Thymus (tissue), 14 donors: ENCODE results near the gene WNK2. TPM values are rescaled to one million over a fixed set of nuclear protein-coding genes. Genes with fewer than 3 reads are reported as not detected.

Experiments used
- DNase-seq, 9 donors: peaks; one replicate each; pipeline ENCODE4 v3.0.0-alpha.2; 2013; ENCODE audit warnings: low spot score in 9 of 9, low read depth in 6 of 9, missing footprints in 1 of 9
- H3K27ac ChIP-seq, 2 donors: one replicate each; pipeline ENCODE4 v1.5.1; 2013; ENCODE audit warnings: control low read depth in 1 of 2, low read depth in 1 of 2, low read length in 1 of 2, mild to moderate bottlenecking in 1 of 2, moderate library complexity in 1 of 2
- H3K27me3 ChIP-seq, 2 donors: one replicate each; pipeline ENCODE4 v1.5.1; 2013; ENCODE audit warnings: low read length in 1 of 2; ENCODE audit not compliant: control insufficient read depth in 2 of 2, insufficient read depth in 1 of 2
- H3K36me3 ChIP-seq, 2 donors: one replicate each; pipeline ENCODE4 v1.5.1; 2013; ENCODE audit warnings: low read length in 1 of 2, mild to moderate bottlenecking in 1 of 2, moderate library complexity in 1 of 2; ENCODE audit not compliant: control insufficient read depth in 2 of 2, insufficient read depth in 2 of 2
- H3K4me1 ChIP-seq, 2 donors: one replicate each; pipeline ENCODE4 v1.5.1; 2013; ENCODE audit warnings: low read length in 2 of 2; ENCODE audit not compliant: control insufficient read depth in 2 of 2, insufficient read depth in 2 of 2
- H3K4me3 ChIP-seq, 2 donors: one replicate each; pipeline ENCODE4 v1.5.1; 2013; ENCODE audit warnings: low read length in 2 of 2, control low read depth in 1 of 2, mild to moderate bottlenecking in 1 of 2
- H3K9me3 ChIP-seq, 2 donors: one replicate each; pipeline ENCODE4 v1.5.1; 2013; ENCODE audit warnings: low read length in 1 of 2, mild to moderate bottlenecking in 1 of 2; ENCODE audit not compliant: control insufficient read depth in 2 of 2, insufficient read depth in 1 of 2
- WGBS: extraction: QIAGEN DNeasy Blood & Tissue Kit; methylation state at CpG from one replicate; pipeline ENCODE4 v1.1.7; 2013; 5-methylcytosine and 5-hydroxymethylcytosine counted together
- long read RNA-seq, 10 donors: transcript quantifications; one replicate each; lab custom pipeline, GENCODE V29; 2026
- polyA plus RNA-seq: library from polyadenylated mRNA; stranded (reverse); fragments of 200-250 nt; gene quantifications from one replicate; pipeline ENCODE4 v1.2.3, GENCODE V29; 2013
- total RNA-seq: library from RNA; stranded (reverse); fragments of 120-200 nt; gene quantifications from one replicate; pipeline ENCODE4 v1.2.4, GENCODE V29; 2013
- donor health status: healthy.

Gene WNK2
- total RNA-seq (12.5 TPM), polyA plus RNA-seq (9.1 TPM)
- long read RNA-seq, donor 1 = 0 reads
- long read RNA-seq, donor 2 = 0 reads
- long read RNA-seq, donor 3, partial matches to known transcripts = 0 of 1 reads
- long read RNA-seq, donor 3, other reads (novel, unspliced or antisense) = 0 of 1 reads
- long read RNA-seq, donor 4, partial matches to known transcripts = 0 of 2 reads
- long read RNA-seq, donor 4, other reads (novel, unspliced or antisense) = 0 of 2 reads
- long read RNA-seq, donor 5, partial matches to known transcripts = 0 of 1 reads
- long read RNA-seq, donor 5, other reads (novel, unspliced or antisense) = 0 of 1 reads
- long read RNA-seq, donor 6, partial matches to known transcripts = 0 of 1 reads
- long read RNA-seq, donor 6, other reads (novel, unspliced or antisense) = 0 of 1 reads
- long read RNA-seq, donor 7 = 0 reads
- long read RNA-seq, donor 8 = 0 reads
- long read RNA-seq, donor 9, partial matches to known transcripts = 0 of 2 reads
- long read RNA-seq, donor 9, other reads (novel, unspliced or antisense) = 0 of 2 reads
- long read RNA-seq, donor 10 = 0 reads

DNA sequence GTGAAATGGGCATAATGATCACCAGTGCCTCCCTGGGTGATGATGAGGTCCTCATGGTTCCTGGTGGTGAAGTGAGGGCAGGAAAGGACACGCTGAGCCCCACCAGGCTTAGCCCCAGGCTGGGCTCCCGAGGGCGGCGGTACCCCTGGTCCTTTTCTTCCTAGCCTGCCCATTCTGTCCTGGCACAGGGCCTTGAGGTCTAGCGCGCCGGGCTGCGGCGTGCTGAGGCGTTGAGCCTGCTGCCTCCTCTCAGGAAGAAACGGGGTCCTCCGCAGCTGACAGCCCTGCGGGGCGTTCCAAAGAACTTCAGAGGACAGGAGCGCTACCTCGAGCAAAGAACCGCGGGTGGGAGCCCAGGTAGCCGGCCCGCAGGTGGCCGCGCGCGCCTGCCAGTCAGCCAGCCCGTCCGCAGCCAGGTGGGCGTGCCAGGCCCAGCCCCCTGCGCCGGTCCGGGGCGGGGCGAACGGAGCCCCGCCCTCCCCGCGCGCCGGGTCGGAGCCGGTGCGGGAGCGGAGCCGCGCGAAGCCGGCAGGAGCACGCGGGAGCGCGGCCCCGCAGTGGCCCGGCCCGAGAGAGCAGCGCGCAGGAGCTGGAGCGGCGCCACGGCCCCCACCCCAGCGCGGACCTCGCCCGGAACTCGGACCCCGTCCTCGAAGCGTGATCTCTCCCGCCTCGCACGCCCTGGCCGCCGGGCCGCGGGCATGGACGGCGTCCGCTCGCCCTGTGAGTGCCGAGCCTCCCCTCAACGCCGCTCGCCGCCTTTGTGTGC, at the start of gene WNK2:
Gene WNK2, plus strand, starts transcription at position 477 of the 769 bp plus-strand sequence. CDS start 791 bp downstream, outside the sequence.
- WGBS = 2% methylated on average over 82 of the region's 82 CpGs
- Histone ChIP-seq H3K36me3 (no peaks in the 10 kb centered on the region), H3K4me1 (peaks cover 7 to 15% of the 10 kb centered on the region in 2 donors), H3K9me3 (no peaks in the 10 kb centered on the region), H3K27me3 (peaks cover 41 to 81% of the 10 kb centered on the region in 2 donors), H3K27ac (peak within 1 kb of the TSS in 1 of 2 donors; percentile 46), H3K4me3 (peak within 1 kb of the TSS; percentile 41 to 50)
- DNase-seq = peak in 4 of 9 donors; percentile 14 to 42 (median 22)

DNA sequence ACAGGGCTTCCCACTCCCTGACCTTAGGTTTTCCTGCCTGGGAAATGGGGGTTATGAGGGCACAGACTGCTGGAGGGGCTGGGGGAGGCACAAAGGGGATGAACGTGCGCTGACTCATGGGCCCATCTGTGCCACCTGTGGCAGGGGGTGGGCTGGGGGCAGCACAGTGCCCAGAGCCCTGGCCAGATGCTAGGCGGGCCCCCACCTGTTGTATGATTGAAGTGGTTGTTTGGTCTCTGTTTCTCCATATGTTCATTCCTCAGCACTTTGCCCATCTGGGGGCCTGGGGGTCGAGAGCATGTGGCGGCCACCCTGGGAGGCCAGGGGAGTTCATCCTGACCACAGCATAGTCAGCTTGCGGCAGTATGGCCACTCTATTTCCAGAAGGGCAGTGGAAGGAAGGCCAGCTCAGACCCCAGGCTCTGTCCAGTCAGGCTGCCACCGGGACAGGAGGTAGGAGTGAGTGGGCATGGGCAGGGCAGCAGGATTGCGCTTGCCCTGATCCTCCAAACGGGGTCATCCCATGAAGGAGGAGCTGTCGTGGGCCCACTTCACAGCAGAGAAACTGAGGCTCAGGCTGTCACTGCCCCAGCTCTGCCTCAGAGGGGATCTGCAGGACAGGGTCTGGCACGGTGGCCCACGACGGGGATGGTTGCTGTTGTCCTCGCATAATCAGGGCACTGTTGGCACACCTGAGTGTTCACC, 49.0 kb upstream of the WNK2 start:
- Histone ChIP-seq H3K36me3 (no peaks in the 10 kb centered on the region), H3K4me3 (peak overlapping the region; percentile 44 to 75), H3K27me3 (peaks cover 0 to 16% of the 10 kb centered on the region in 2 donors), H3K27ac (peak overlapping the region; percentile 77 to 81), H3K9me3 (peaks cover 1 to 13% of the 10 kb centered on the region in 2 donors), H3K4me1 (peaks cover 14 to 65% of the 10 kb centered on the region in 2 donors)
- WGBS = 75% methylated on average over 14 of the region's 14 CpGs
- DNase-seq = no peak

DNA sequence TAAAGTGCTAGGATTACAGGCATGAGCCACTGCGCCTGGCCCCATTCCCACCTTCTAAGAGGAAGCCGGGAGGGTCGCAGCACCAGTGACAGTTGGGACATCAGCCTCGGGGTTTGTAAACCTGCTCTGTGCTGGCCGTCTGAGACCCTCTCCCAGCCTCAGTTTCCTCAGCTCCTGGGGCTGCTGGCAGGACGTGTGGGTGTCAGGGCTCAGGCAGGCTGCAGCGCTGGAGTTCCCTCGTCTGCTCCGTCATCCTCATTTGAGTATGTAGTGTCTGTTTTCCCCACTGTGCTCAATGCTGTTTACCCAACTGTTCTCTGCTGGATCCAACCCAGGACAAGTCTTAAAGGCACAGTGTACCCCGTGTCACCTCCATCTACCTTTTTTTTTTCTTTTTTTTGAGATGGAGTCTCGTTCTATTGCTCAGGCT, 47.9 kb upstream of the WNK2 start:
- H3K27ac ChIP-seq = no peak overlapping the region
- WGBS = 80% methylated on average over 11 of the region's 11 CpGs
- H3K36me3 ChIP-seq = no peaks in the 10 kb centered on the region
- H3K4me1 ChIP-seq = peaks cover 15 to 71% of the 10 kb centered on the region in 2 donors
- H3K9me3 ChIP-seq = peaks cover 1 to 11% of the 10 kb centered on the region in 2 donors
- no peak for DNase-seq
- no peak overlapping the region for H3K4me3 ChIP-seq
- peaks cover 0 to 16% of the 10 kb centered on the region in 2 donors for H3K27me3 ChIP-seq

DNA sequence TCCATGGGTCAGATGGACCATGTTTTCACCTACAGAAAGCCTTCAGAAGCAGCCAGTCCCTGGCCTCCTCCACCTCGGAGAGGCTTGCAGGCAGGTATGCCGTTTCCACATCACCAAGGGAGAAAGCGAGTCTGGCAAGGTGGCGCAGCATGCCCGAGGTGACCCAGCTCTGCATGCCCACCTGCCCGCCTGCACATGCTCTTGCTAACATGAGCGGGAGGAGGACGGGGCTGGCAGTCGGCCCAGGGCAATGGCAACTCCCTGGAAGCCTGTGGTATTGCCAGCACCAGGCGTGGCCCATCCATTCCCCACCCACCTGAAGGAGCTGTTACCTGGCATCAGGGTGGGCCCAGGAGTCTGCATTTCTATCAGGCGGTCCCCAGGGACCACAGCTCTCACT, 46.6 kb upstream of the WNK2 start:
- Histone ChIP-seq H3K4me1 (peaks cover 18 to 66% of the 10 kb centered on the region in 2 donors), H3K9me3 (peaks cover 1 to 9% of the 10 kb centered on the region in 2 donors), H3K27me3 (peaks cover 0 to 16% of the 10 kb centered on the region in 2 donors), H3K36me3 (no peaks in the 10 kb centered on the region), H3K4me3 (no peak overlapping the region), H3K27ac (no peak overlapping the region)
- 96% methylated on average over 11 of the region's 11 CpGs for WGBS
- DNase-seq = no peak

DNA sequence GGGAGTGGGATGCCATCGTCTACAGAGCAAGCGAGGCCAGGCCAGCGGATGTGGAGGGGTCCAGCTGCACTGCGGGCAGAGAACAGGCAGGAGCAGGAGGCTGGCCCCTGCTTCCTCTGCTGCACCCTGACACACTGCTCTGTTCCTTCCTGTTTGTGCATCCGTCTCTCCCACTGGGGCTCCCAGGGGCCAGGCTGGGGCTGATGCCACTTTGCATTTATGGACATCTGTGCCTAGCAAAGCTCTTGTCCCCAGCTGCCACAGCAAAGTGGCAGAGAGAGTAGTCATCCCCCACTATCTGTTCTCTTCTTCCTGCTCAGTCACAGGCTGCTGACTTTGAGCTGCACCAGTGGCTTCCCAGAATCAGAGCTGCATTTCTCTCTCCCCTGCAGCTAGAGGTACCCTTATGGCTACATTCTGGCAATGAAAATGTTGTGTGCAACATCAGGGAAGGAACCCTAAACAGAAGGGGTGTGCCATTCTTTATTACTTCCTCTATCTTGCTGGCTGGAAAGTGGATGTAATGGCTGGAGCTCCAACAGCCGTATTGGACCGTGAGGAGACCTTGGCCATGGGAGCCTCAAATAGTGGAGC, 45.7 kb upstream of the WNK2 start:
- H3K4me1 ChIP-seq = peaks cover 14 to 63% of the 10 kb centered on the region in 2 donors
- peak in 1 of 9 donors; percentile 43 for DNase-seq
- peaks cover 0 to 11% of the 10 kb centered on the region in 2 donors for H3K27me3 ChIP-seq

DNA sequence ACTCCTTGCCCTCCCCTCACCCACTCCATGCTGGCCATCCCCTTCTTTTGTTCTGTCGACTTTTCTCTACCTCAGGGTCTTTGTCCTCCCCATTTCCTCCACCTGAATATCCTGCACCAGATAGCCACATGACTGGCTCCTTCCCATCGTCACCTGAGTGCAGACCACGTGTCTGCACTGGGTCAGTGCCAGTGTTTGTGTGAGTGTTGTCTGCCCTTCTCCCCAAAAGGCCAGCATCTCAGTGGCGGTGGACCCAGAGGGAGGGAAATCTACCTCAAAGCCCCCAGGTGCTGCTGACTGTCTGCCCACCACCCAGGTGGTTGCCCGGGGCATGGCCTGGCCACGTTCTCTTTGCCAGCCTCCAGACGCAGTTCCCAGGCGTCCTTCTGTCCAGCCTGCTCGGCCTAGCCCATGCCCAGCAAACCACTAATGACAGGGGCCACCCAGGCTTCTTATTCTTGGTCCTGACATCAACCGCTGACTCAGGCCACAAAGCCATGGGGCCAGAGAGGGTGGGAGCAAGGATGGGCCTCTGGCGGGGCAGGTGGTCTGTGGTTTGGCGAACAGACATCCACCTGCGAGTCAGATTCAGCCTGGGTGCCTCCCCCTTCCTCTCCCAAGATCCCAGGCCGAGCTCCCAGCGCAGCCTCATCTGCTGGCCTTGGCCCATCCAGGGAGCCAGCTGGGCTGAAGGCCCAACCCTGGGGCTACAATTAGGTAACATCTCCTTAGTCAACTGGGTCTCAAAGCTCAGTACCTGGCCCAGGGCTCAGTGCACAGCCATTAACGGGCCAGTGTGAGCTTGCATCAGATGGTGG, 44.4 kb upstream of the WNK2 start:
- H3K4me1 ChIP-seq = peaks cover 19 to 68% of the 10 kb centered on the region in 2 donors
- peak in 1 of 9 donors; percentile 49 for DNase-seq
- H3K27me3 ChIP-seq = peaks cover 0 to 4% of the 10 kb centered on the region in 2 donors
- H3K27ac ChIP-seq = no peak overlapping the region
- H3K9me3 ChIP-seq = peaks cover 1 to 13% of the 10 kb centered on the region in 2 donors
- 41% methylated on average over 16 of the region's 16 CpGs for WGBS
- H3K36me3 ChIP-seq = no peaks in the 10 kb centered on the region
- H3K4me3 ChIP-seq = no peak overlapping the region

More for the DNA sequence above, 45.7 kb upstream of the WNK2 start:
- H3K9me3 ChIP-seq = peaks cover 1 to 9% of the 10 kb centered on the region in 2 donors
- 69% methylated on average over 7 of the region's 7 CpGs for WGBS
- H3K36me3 ChIP-seq = no peaks in the 10 kb centered on the region
- H3K27ac ChIP-seq = no peak overlapping the region
- H3K4me3 ChIP-seq = no peak overlapping the region

DNA sequence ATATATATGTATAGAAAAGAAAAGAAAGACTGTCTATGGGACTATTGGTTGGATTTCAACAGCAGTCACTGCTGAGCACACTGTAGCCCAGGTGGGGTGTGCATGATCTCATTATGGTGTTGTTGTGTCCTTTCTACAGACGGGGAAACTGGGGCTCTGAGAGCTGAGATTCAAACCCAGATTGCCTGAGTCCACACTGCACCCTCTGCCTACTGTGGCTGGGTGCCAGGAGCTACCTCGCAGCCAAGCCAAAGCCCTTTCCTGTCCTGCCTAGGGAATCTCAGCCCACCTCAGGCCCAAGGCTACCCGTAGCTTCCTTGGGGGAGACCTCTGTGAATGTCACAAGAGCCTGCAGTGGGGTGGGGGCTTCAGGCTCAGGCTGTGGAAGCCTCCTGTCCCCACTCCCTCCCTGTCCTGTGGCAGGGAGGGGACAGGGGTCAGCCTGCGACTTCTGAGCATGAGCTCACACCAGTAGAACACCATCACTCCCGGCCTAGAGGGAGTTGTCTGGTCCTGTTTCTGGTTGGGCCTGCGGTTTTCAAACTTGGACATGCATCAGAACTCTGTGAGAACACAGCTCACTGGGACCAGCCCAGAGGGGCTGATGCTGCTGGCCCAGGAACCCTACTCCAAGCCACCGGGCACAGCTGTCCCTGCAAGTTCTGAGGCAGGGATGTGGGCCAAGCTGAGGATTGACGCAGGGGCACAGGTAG, 42.0 kb upstream of the WNK2 start:
- no peak for DNase-seq
- 93% methylated on average over 8 of the region's 8 CpGs for WGBS
- Histone ChIP-seq H3K27me3 (no peaks in the 10 kb centered on the region), H3K9me3 (peaks cover 1 to 16% of the 10 kb centered on the region in 2 donors), H3K27ac (no peak overlapping the region), H3K4me1 (peaks cover 17 to 57% of the 10 kb centered on the region in 2 donors), H3K36me3 (no peaks in the 10 kb centered on the region), H3K4me3 (no peak overlapping the region)
